CD4-positive, alpha-beta T cell treated with Interleukin-15 for 4 hours (primary cell): ENCODE results near the gene CCR7.
A peak's percentile ranks its signal among the peaks of the same experiment; 100 is the strongest.
"Not testable (repeated sequence)": the region's sequence is repeated elsewhere in the genome, so short reads cannot be mapped to it uniquely, and the experiment has no call there.

Source experiments
- DNase-seq: peaks from one replicate; pipeline ENCODE4 v3.0.0-alpha.2; 2020; ENCODE audit warnings: low spot score

CCR7 gene

DNA sequence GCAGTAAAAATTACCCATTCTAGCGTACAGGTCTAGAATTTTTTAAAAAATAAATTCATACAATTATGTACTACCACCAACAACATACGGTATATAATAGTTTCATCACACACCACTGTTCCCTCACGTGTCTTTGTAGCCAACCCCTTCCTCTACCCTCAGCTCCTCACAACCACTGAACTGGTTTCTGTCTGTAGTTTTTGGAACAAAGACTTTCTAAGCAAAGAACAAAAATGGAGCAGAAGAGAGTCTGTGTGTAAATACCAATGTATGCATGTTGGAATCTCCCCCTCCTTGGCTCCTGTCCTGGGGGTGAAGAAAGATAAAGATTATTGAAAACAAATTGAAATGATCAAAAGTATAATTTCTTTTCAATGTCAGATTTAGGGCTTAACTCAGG, 31.9 kb upstream of the CCR7 start:
- DNase-seq: no peak

DNA sequence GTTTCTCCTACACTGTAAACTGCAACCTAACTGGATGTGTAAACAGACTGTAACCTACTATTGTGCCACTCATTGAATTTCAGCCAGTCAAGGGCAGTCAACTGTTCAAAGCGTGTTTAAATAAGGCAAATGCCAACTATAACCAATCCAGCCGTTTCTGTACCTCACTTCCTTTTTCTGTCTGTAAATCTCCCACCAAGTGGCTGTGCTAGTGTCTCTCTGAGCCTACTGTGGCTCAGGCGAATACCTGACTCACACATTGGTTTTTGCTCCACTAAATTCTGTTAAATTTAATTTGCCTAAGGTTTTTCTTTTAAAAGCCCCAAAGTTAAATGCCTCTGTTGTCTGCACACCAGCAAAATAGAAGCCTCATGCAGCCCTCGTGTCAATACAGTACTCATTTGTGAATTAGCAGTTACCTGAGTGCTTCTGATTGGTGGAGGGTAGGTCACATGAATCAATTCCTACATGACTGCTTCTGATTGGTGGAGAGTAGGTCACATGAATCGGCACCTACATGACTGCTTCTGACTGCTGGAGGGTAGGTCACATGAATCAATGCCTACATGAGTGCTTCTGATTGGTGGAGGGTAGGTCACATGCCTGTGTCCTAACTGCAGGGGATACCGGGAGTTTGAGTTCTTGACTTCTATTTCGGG, 31.1 kb upstream of the CCR7 start:
- peak; percentile 70 for DNase-seq

DNA sequence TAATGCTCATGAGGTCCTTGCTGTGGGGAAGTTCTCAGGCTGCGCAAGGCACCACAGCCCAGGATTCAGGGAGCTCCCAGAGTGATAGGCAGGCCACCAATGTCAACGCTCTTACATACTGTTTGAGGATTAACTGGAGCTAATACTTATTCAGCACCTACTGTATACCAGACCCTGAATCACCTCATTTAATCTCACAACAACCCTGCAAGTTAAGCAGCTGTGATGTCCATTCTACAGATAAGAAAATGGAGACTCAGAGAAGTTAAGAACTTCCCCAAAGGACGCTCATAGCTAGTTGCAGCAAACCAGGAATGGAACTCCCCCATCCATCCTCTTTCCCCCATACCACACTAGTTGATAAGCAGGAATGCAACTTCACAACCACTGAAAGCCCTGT, 25.5 kb upstream of the CCR7 start:
- DNase-seq: no peak

DNA sequence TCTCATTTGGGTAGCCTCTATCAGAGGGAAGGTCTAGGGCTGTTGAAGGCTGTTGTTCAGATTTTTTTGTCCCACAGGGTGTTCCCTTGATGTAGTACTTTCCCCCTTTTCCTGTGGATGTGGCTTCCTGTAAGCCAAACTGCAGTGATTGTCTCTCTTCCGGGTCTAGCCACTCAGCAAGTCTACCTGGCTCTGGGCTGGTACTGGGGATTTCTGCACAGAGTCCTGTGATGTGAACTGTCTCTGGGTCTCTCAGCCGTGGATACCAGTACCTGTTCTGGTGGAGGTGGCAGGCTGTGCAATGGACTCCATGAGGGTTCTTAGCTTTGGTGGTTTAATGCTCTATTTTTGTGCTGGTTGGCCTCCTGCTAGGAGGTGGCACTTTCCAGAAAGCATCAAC, 23.3 kb upstream of the CCR7 start:
- no peak for DNase-seq

DNA sequence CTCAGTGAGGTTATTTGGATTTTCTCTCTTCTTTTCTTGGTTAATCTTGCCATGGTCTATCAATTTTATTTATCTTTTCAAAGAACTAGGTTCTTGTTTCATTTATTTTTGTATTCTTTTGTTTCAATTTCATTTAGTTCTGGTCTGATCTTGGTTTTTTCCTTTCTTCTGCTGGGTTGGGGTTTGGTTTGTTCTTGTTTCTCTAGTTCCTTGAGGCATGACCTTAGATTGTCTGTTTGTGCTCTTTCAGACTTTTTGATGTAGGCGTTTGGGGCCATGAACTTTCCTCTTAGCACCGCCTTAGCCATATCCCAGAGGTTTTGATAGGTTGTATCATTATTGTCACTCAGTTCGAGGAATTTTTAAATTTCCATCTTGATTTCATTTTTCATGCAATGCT, 21.0 kb upstream of the CCR7 start:
- DNase-seq: not testable (repeated sequence)

DNA sequence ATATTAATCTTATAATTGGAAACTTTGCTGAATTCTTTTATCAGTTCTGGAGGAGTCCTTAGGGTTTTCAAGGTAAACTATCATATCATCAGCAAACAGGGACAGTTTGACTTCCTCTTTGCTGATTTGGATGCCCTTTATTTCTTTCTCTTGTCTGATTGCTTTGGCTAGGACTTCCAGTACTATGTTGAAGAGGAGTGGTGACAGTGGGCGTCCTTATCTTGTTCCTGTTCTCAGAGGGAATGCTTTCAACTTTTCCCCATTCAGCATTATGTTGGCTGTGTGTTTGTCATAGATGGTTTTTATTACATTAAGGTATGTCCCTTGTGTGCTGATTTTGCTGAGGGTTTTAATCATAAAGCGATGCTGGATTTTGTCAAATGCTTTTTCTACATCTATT, 19.7 kb upstream of the CCR7 start:
- not testable (repeated sequence) for DNase-seq

DNA sequence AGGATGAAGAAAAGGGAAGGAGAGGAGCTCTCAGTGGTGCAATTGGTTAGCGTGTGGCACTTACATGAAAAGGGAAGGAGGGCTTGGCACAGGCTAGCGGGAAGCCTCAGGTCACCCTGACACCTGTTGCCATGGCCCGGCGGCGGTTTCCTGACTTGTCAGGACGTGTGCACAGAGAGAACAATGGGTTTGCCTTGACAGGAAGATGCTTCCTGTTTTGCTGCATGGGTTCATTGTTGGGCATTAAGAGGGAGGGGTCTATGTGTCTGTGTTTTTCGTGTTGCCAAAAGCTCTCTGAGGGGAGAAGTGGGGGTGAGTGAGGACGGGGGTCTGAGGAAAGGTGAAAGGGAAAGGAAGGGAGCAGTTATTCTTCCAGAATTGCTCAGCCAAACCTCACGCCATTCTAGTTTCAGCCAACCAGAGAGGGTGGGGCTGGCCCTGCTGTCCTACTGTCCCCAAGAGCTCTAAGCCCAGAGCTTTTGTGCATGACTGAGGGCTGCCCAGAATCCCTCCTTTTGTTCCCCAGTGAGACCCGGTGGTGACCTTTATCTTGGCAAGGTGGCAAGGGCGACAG, 17.1 kb upstream of the CCR7 start:
- DNase-seq: peak; percentile 64

DNA sequence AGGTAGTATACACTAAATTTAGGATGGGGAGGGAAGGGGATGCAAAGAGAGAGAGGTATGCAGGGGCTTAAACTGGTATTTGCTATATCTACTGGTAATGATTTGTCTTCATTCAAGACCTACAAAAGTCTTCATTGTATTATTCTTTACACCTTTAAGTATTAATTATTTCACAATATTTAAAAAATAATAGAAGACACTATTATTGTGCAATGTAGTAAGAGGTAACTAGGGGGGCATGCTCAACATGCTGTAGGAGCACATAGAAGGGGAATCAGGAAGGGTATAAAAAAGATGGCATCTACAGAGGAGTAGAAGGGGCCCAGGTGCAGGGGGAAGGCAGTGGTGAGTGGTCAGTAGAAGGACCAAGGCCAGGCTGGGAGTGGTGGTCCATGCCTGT, 14.9 kb upstream of the CCR7 start:
- DNase-seq: no peak

DNA sequence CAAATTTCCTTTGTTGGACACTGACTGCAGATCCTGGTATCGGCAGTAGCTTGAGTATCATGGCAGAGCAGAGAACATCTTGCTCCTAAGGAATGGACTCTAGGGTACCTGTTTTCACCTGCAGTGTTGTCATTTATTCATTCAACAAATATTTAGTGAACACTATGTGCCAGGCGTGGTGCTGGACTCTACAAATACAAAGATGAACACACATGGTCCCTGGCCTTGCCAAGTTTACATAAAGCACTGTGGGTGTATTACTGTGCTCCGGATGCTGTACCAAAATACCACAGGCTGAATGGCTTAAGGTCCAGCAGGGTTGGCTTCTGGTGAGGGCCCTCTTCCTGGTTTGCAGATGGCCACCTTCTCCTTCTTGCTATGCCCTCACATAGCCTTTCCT, 14.2 kb upstream of the CCR7 start:
- DNase-seq: no peak

DNA sequence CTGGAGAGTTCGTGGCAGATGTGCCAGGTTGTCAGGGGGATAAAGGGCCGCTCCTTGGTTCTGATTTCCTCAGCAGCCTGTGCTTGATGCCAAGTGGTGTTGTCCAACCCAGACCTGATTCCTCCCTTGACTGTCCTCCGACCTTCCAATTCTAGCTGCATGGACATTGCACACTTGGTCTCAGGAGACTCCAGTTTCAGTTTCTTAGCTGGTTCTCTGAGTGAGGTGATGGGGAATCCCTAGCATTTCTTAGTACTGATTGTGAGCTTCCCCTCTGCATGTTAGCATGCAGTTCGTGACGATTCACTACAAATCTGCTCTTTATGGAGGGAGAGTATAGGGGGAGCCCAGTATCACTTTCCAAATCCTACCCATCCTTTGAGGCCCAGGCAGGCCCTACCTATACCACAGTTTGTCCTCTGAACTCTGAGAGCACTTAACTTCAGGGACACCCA, 12.4 kb upstream of the CCR7 start:
- no peak for DNase-seq

DNA sequence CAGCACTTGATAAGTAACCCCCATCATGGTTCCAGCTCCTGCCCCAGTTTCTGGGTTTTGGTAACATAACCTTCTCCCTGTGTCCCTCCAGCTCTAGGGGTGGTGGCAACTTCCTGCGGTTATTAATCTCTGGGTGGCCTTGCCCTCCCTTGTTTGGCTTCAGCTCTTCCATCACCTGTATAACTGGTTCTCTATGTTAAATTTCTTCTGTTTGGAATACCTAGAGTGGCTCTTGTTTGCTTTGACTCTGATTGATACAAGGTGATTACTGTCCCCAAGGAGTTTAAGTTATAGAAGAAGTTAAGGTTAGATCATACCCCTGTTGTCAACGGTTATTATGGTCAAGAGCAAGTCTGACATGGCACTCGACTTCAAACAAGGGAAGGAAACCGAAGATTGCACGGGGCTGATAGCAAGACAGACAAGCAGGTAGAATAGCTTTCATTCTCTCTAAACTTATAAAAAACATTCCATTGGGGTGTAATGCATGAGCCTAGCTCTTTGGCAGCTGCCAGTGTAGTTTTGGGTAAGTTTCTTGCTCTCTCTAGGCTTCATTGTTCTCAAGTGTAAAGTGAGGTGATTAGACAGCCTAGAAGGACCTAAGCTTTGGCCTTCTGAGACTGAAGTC, 11.0 kb upstream of the CCR7 start:
- no peak for DNase-seq

DNA sequence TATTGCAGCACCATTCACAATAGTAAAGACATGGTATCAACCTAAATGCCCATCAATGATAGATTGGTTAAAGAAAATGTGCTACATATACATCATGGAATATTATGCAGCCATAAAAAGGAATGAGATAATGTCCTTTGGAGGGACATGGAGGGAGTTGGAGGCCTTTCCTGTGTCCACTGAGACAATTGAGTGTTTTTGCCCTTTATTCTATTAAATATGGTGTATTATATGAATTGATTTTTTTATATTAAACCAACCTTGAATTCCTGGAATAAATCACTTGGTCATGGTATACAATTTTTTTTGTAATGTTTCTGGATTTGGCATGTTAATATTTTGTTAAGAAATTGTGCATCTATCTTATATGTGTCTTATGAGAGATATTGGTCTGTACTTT, 9.0 kb upstream of the CCR7 start:
- no peak for DNase-seq

DNA sequence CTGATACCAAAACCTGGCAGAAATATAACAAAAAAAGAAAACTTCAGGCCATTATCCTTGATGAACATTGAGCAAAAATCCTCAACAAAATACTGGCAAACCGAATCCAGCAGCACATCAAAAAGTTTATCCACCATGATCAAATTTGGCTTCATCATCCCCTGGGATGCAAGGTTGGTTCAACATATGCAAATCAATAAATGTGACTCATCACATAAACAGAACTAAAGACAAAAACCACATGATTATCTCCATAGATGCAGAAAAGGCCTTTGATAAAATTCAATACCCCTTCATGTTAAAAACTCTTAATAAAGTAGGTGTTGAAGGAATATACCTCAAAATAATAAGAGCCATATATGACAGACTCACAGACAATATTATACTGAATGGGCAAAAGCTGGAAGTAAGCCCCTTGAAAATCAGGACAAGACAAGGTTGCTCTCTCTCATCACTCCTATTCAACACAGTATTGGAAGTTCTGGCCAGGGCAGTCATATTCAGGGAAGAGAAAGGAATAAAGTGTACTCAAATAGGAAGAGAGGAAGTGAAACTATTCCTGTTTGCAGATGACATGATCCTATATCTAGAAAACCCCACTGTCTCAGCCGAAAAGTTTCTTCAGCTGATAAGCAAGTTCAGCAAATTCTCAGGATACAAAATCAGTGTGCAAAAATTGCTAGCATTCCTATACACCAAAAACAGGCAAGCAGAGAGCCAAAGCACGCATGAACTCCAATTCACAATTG, 7.1 kb upstream of the CCR7 start:
- not testable (repeated sequence) for DNase-seq

DNA sequence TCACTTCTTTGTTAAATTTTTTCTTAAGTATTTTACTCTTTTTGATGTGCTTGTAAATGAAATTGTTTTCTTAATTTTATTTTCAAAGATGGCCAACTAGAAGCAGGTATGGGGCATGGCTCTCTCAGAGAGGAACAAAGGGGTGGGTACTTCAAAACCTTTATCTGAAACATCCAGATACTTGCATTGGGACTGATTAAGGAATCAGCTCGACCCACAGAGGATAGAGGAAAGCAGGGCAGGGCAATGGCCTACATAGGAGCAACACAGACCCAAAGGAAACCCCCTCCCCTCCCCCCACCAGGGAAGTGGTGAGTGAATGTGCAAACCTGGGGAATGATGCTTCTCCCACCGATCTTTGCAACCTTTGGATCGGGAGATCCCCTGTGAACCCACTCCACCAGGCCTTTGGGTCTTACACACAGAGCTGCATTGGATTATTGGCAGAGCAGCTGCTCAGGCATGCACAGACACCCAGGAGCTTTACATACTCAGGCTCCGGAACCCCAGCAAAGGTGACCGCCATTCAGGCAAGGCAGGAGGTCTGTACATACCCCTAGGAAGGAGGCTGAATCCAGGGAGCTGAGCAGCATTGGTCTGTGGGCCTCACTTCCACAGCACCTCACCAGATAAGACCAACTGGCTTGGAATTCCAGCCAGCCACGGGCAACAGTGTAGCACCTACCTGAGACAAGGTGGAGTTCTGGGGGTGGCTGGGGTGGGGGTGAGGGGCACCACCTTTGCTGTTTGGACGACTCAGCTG, 3.0 kb upstream of the CCR7 start:
- no peak for DNase-seq

DNA sequence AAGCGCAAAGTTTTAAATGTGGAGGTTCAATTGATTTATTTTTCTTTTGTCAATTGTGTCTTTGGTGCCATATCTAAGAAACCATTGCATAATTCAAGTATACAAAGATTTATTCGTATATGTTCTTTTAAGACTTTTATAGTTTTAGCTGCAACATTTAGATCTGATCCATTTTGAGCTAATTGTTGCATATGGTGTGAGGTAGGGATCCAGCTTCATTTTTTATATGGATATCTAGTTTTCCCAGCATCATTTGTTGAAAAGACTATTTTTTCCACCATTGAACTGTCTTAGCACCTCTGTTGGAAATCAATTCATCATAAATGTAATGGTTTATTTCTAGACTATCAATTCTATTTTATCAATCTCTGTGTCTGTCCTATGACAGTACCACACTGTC, 2.1 kb upstream of the CCR7 start:
- DNase-seq: no peak

DNA sequence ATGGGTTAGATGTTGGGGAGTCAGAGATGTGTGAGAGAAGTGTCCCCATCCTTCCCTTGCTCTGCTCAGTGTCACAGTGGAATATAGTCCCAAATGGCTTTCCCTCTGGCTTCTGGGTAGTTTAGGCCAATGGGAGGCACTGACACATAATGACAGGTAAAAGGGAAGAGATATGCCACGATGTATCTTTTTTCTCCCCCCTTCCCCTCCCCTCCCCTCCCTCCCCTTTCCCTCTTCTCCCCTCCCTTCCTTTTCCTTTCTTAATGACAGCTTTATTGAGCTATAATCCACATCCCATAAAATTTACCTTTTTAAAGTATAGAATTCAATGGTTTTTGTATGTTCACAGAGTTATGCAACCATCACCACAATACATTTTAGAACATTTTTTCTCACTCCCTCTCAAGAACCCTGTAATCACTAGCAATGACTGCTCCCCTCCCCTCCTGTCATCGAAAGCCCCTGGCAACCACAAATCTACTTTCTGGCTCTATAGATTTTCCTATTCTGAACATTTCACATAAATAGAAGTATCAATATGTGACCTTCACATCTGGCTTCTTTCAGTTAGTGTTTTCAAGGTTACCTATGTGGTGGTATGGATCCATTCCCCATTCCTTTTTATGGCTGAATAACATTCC, 617 bp upstream of the CCR7 start:
- DNase-seq: no peak

DNA sequence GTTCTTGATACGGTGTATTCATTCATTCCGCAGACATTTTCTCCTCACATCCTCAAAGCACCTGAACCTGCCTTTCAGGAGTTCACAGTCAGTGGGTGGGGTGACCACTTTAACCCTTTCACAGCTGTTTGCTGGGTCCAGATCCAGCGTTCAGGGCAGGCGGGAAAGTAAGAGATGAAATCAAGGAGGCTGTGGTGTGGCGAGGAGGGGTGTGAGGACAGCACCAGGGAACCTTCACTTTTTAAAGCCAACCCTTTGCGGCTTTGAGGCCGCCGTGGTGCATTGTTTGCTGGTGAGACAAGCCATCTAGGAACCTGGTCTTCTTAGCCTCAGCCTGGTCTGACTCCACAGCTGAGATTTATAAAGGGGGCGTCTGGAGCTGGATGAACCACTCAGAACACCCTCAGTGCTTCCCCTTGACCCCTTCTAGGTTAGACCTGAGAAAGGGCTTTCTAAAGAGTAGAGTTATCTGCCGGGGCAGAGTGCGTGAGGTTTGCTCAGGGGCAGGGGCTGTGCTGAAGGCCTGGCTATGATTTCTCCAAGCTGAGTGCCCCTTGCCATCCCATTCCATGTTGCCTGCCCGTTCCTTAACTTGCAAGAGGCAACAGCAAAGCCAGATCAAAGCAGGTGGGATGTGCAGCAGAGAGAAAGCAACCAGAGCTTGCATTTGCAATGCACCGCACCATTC, 933 bp downstream of the CCR7 start:
- peak; percentile 56 for DNase-seq

DNA sequence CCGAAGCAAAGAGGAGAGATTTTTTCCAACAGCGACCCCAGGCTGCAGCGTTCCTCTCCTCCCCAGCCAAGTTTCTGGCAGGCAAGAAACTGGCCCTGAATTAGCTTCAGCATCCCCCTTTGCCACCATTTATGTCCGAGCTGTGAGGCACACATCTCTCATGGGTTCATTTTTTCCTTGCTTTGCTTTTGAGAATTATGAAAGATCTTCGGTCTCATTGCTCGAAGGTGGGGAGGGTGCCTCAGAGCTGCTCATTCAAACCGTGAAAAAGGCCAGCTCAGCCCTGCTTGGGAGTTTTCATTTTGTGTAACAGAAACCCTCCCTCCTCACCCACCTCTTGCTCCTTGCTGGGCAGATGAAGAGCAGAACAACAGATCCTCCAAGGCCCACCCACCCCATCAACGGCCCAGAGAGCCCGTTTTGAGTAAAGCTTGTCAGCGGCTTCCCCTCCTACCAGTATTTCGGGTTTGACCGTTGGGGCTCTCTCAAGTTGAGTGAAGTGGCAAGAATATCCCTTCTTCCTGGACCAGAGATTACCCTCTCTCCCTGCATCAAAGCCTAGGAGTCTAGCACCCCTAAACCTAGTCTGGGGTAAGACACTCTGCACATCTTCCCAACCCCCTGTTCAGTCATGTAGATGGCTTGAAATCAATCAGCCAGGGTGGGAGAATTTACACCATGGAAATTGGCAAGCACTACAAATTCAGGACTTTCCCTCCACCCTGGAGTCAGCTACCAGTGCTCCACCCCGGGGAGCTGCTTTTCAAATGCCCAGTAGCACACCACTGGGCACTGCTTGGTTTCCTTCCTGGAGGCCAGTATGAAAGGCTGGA, 1.8 kb downstream of the CCR7 start:
- DNase-seq: no peak

DNA sequence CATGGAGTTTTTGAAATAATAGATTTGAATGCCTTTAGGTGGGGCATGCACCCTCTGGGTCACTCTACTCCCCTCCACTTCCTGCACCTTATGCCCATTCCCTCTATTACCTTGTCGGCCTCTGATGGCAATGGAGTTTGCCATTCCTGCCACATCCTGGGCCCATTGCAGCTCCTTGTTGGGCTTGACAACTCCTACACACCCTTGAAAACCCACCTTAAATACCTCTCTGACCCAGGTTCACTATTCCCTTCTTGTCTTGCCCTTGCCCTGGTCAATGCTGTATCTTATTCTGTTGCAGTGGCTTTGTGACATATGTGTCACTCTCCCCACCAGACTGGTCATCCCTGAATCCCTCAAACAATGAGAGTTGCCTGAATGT, 2.4 kb downstream of the CCR7 start:
- no peak for DNase-seq

DNA sequence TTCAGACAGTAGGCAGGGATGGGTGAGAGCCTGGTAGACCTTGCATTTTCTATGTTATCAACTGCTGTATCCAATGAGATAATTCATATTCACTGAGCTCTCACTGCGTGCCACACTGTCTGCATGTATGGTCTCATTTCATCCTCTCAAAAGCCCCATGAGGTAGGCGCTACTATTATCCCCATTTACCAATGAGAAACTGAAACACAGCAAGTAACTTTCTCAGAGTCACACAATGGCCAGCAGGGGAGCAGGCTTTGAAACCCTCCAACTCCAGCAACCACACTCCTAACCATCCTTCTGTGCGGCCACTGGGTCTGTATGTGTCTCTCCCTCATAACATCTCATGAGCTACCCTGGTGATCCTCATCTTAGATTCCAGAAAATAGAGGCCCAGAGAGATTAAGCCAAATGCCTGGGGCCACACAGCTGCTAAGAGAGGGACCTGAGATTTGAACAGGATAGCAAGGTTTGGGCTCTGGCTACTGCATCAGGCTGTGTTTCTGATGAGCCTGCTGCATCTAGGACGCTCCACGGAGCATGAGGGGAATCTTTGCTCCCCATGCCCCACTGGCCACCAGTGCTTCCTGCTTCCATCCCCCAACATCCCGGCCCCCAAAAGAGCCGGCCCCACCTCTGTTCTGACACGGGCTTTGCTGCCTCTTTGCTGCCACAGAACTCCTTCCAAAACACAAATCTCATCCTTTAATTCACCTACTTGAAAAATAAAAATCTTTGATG, 3.2 kb downstream of the CCR7 start:
- peak; percentile 76 for DNase-seq
